Esophagus squamous epithelium (tissue), 4 donors: ENCODE measurements around the gene DNM3.

Experiments
- POLR2A ChIP-seq, 4 donors: fragments of 450-650 bp; IDR thresholded peaks; one replicate each; pipeline ENCODE4 v1.6.1; 2017; ENCODE audit warnings: antibody characterized with exemption in 4 of 4, mild to moderate bottlenecking in 4 of 4, moderate library complexity in 3 of 4
- TF ChIP-seq, protein P1 (sequence below), 6 experiments: fragments of 450-650 bp in 4 of 6; fragments of 200-600 bp in 2 of 6; sonication (generic) in 2 of 6; IDR thresholded peaks; one replicate each; pipeline ENCODE4 v1.5.1; 2016 to 2019; ENCODE audit warnings: antibody characterized with exemption in 6 of 6, mild to moderate bottlenecking in 4 of 6, moderate library complexity in 4 of 6

DNA sequence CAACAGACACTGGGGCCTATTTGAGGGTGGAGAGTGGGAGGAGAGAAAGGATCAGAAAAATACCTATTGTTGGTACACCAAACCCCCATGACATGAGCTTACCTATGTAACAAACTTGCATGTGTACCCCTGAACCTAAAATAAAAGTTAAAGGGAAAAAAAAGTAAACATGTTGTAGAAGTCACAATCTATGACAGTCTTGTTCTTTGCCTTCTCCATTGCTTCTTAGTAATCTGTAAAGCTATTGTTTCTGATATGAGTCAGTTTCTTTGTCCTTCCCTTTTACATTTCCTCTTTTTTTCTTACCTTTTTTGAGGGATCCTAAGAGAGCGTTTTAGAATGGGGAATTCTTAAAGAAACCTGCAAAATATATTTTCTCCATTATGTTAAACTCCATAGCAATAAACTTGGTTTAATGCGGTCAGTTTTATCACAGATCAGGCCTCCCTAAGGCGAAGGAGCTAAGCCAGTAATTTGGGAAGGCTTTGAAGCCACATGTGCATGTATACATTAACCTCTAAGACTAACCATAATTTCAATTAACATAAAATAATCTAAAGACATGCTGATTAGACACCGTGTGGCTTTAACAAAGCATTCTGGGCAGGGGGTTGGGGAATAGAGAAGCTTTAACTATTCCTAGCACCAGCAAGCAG is 501.4 kb downstream of the DNM3 start:
- TF ChIP-seq, protein P1, sequence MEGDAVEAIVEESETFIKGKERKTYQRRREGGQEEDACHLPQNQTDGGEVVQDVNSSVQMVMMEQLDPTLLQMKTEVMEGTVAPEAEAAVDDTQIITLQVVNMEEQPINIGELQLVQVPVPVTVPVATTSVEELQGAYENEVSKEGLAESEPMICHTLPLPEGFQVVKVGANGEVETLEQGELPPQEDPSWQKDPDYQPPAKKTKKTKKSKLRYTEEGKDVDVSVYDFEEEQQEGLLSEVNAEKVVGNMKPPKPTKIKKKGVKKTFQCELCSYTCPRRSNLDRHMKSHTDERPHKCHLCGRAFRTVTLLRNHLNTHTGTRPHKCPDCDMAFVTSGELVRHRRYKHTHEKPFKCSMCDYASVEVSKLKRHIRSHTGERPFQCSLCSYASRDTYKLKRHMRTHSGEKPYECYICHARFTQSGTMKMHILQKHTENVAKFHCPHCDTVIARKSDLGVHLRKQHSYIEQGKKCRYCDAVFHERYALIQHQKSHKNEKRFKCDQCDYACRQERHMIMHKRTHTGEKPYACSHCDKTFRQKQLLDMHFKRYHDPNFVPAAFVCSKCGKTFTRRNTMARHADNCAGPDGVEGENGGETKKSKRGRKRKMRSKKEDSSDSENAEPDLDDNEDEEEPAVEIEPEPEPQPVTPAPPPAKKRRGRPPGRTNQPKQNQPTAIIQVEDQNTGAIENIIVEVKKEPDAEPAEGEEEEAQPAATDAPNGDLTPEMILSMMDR (IDR thresholded peaks at IDR 0.05) = no peak
- TF ChIP-seq POLR2A (IDR thresholded peaks at IDR 0.05) = no peak
